Measurements from ENCODE around the gene PRR12. TPM values are rescaled to one million over a fixed set of nuclear protein-coding genes. Genes with fewer than 3 reads are reported as not detected.
A peak's percentile ranks its signal among the peaks of the same experiment; 100 is the strongest.

PRR12 gene
- total and polyA plus RNA-seq, 9 of the 15 experiments (the other 6 are each of a cell fraction or from before 2014, with no cell fraction given): 0.01 to 21.1 (median 0.98) TPM

- TF ChIP-seq TRIM25 (IDR thresholded peaks at IDR 0.05; ENCODE audit: borderline replicate concordance) (0 out of 2 replicates have a peak, but pooled peaks have one; percentile 83), NFIC (IDR thresholded peaks at IDR 0.05) (peak; percentile 25; the same call in 1 of the 2 replicates), PRMT5 (CRISPR knock-in tag; IDR thresholded peaks at IDR 0.05) (no peak), ZFP30 (CRISPR knock-in tag; IDR thresholded peaks at IDR 0.05; ENCODE audit: borderline replicate concordance) (no peak), SREBF2 (CRISPR knock-in tag; IDR thresholded peaks at IDR 0.05) (no peak), CHD1 (IDR thresholded peaks at IDR 0.05; ENCODE audit: low read length) (peak; percentile 99), CAMTA2 (CRISPR knock-in tag; conservative IDR thresholded peaks at IDR 0.05) (no peak), NCOA1 (IDR thresholded peaks at IDR 0.05; ENCODE audit: low read depth) (peak; percentile 38; the same call in 1 of the 2 replicates), ZBTB7A (IDR thresholded peaks at IDR 0.05; ENCODE audit: borderline replicate concordance, control insufficient read depth, low read depth, low read length) (peak; percentile 74), HMGXB4 (CRISPR knock-in tag; IDR thresholded peaks at IDR 0.05) (peak; percentile 62; the same call in 1 of the 2 replicates), TAF7 (tag; IDR thresholded peaks at IDR 0.05) (0 out of 2 replicates have a peak, but pooled peaks have one; percentile 16), ZNF668 (CRISPR knock-in tag; IDR thresholded peaks at IDR 0.05) (no peak), MNT (conservative IDR thresholded peaks at IDR 0.05) (peak; percentile 49 to 78; a peak in 2 of 4 replicates), NR0B1 (IDR thresholded peaks at IDR 0.05; ENCODE audit: partially characterized antibody) (no peak), E2F5 (CRISPR knock-in tag; IDR thresholded peaks at IDR 0.05) (0 out of 2 replicates have a peak, but pooled peaks have one; percentile 23), ELK1 (CRISPR knock-in tag; IDR thresholded peaks at IDR 0.05) (no peak), ZNF124 (CRISPR knock-in tag; IDR thresholded peaks at IDR 0.05) (no peak)
Observed at GRCh38 chr19:49590071-49590970, 661 bp upstream of the PRR12 start (continued).

Data from K562 (cell line).